Mesenchymal stem cell (in vitro differentiated cells and primary cell): Measurements from ENCODE around the gene PSEN1.

Experiments
- DNase-seq: peaks from one replicate; pipeline ENCODE4 v3.0.0-alpha.2; 2013
- H2AFZ ChIP-seq: one replicate; pipeline ENCODE4 v1.6.1; 2013; ENCODE audit warnings: low read depth, mild to moderate bottlenecking, control low read depth, inconsistent platforms, low read length, moderate library complexity
- H2AK5ac ChIP-seq: 2 replicates; pipeline ENCODE4 v1.6.1; 2013; ENCODE audit warnings: low read length, moderate library complexity, mild to moderate bottlenecking, inconsistent platforms; ENCODE audit not compliant: severe bottlenecking
- H2BK120ac ChIP-seq: one replicate; pipeline ENCODE4 v1.6.1; 2013; ENCODE audit warnings: low read depth, mild to moderate bottlenecking, inconsistent platforms, low read length, moderate library complexity
- H2BK12ac ChIP-seq, 2 experiments: one replicate each; pipeline ENCODE4 v1.6.1; 2013; ENCODE audit warnings: inconsistent platforms in 2 of 2, low read length in 2 of 2, mild to moderate bottlenecking in 2 of 2, moderate library complexity in 2 of 2, control low read depth in 1 of 2
- H2BK15ac ChIP-seq: one replicate; pipeline ENCODE4 v1.6.1; 2013; ENCODE audit warnings: mild to moderate bottlenecking, low read depth, inconsistent platforms; ENCODE audit not compliant: poor library complexity, severe bottlenecking
- H2BK5ac ChIP-seq: 2 replicates; pipeline ENCODE4 v1.6.1; 2013; ENCODE audit warnings: low read depth, mild to moderate bottlenecking, low read length, control low read depth, inconsistent platforms; ENCODE audit not compliant: poor library complexity, severe bottlenecking
- H3K14ac ChIP-seq, 2 experiments: one replicate each; pipeline ENCODE4 v1.6.1; 2013; ENCODE audit warnings: inconsistent platforms in 2 of 2, low read length in 2 of 2, control low read depth in 1 of 2, mild to moderate bottlenecking in 1 of 2, moderate library complexity in 1 of 2
- H3K18ac ChIP-seq, 2 experiments: one replicate each; pipeline ENCODE4 v1.6.1; 2013; ENCODE audit warnings: inconsistent platforms in 2 of 2, low read length in 2 of 2, control low read depth in 1 of 2, low read depth in 1 of 2, mild to moderate bottlenecking in 1 of 2
- H3K23ac ChIP-seq, 2 experiments: one replicate each; pipeline ENCODE4 v1.6.1; 2013; ENCODE audit warnings: inconsistent platforms in 2 of 2, low read length in 2 of 2, mild to moderate bottlenecking in 2 of 2, moderate library complexity in 2 of 2, control low read depth in 1 of 2
- H3K27ac ChIP-seq: 2 replicates; pipeline ENCODE4 v1.5.1; 2013; ENCODE audit warnings: mild to moderate bottlenecking, moderate library complexity, low read length, control low read depth, inconsistent platforms; ENCODE audit not compliant: poor library complexity, severe bottlenecking
- H3K27me3 ChIP-seq, 2 experiments: 2 replicates each; pipeline versions ENCODE4 v1.6.1 to v1.7.0; 2013; ENCODE audit warnings: low read length in 2 of 2, mild to moderate bottlenecking in 2 of 2, moderate library complexity in 2 of 2, control low read depth in 1 of 2, inconsistent platforms in 1 of 2; ENCODE audit not compliant: control insufficient read depth in 1 of 2, insufficient read depth in 1 of 2
- H3K36me3 ChIP-seq, 2 experiments: 2 replicates each; pipeline versions ENCODE4 v1.6.1 to v1.7.0; 2013; ENCODE audit warnings: low read length in 2 of 2, control low read depth in 1 of 2, inconsistent platforms in 1 of 2, low read depth in 1 of 2, mild to moderate bottlenecking in 1 of 2; ENCODE audit not compliant: insufficient read depth in 2 of 2, control insufficient read depth in 1 of 2
- H3K4ac ChIP-seq, 2 experiments: one replicate each; pipeline ENCODE4 v1.6.1; 2013; ENCODE audit warnings: inconsistent platforms in 2 of 2, low read length in 2 of 2, mild to moderate bottlenecking in 2 of 2, moderate library complexity in 2 of 2, control low read depth in 1 of 2, low read depth in 1 of 2
- H3K4me1 ChIP-seq: 2 replicates; pipeline ENCODE4 v1.6.1; 2013; ENCODE audit warnings: low read depth, low read length, control low read depth; ENCODE audit not compliant: control insufficient read depth, insufficient read depth
- H3K4me2 ChIP-seq: 2 replicates; pipeline ENCODE4 v1.6.1; 2013; ENCODE audit warnings: low read length, mild to moderate bottlenecking, inconsistent platforms; ENCODE audit not compliant: poor library complexity, severe bottlenecking
- H3K4me3 ChIP-seq, 2 experiments: 2 replicates each; pipeline versions ENCODE4 v1.5.1 to v1.7.0; 2013; ENCODE audit warnings: low read length in 2 of 2, mild to moderate bottlenecking in 2 of 2, control low read depth in 1 of 2, low read depth in 1 of 2; ENCODE audit not compliant: insufficient read depth in 1 of 2
- H3K79me1 ChIP-seq: replicated peaks from 2 replicates; pipeline ENCODE4 v1.6.1; 2013; ENCODE audit warnings: mild to moderate bottlenecking, control low read depth, low read length, inconsistent platforms; ENCODE audit not compliant: poor library complexity, severe bottlenecking
- H3K9ac ChIP-seq: 2 replicates; pipeline ENCODE4 v1.7.0; 2013; ENCODE audit warnings: mild to moderate bottlenecking, low read length, moderate library complexity
- H3K9me3 ChIP-seq: 2 replicates; pipeline ENCODE4 v1.7.0; 2013; ENCODE audit warnings: mild to moderate bottlenecking, low read length; ENCODE audit not compliant: control insufficient read depth
- H4K8ac ChIP-seq: one replicate; pipeline ENCODE4 v1.6.1; 2013; ENCODE audit warnings: inconsistent platforms, mild to moderate bottlenecking, low read length, moderate library complexity
- H4K91ac ChIP-seq: one replicate; pipeline ENCODE4 v1.6.1; 2013; ENCODE audit warnings: mild to moderate bottlenecking, low read length, inconsistent platforms
- WGBS: methylation state at CpG from one replicate; pipeline ENCODE4 v1.1.7; 2013; ENCODE audit warnings: mixed read lengths; 5-methylcytosine and 5-hydroxymethylcytosine counted together

The PSEN1 gene

DNA sequence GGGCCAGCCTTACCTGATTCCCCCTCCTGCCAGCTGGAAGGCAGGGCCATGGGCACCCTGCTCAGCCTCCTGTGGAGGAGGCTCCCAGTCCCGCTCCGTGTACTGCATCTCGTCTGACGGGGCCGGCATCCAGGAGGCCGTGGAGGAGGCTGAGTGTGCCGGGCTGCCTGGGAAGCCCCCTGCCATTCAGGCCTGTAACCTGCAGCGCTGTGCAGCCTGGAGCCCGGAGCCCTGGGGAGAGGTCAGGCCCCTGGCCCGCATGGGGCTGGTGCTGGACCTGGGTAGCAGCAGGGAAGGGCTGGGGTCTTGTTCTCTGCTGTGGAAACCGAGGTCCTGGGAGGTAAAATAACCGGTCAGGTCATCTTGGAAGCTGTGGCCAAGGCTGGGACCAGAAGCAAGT lies 117.4 kb downstream of the PSEN1 start:
- H3K4me1 ChIP-seq = peaks cover 24% of the 10 kb centered on the region
- H2BK120ac ChIP-seq = no peak overlapping the region
- no peak overlapping the region for H2BK15ac ChIP-seq
- H3K36me3 ChIP-seq = peaks cover 3 to 64% of the 10 kb centered on the region in 2 experiments
- H3K18ac ChIP-seq = no peak overlapping the region
- H2AFZ ChIP-seq = no peak overlapping the region
- no peaks in the 10 kb centered on the region for H3K9me3 ChIP-seq
- no peak overlapping the region for H3K4ac ChIP-seq
- H3K4me2 ChIP-seq = no peak overlapping the region
- no peak overlapping the region for H3K27ac ChIP-seq
- no peak overlapping the region for H3K23ac ChIP-seq
- H2AK5ac ChIP-seq = peak overlapping the region; percentile 13
- no peaks in the 10 kb centered on the region for H3K27me3 ChIP-seq
- no peak overlapping the region for H4K8ac ChIP-seq
- H2BK5ac ChIP-seq = no peak overlapping the region
- WGBS = 91% methylated on average over 12 of the region's 12 CpGs
- H4K91ac ChIP-seq = no peak overlapping the region
- no peak overlapping the region for H2BK12ac ChIP-seq
- no peak for DNase-seq
- H3K4me3 ChIP-seq = no peak overlapping the region
- H3K14ac ChIP-seq = no peak overlapping the region
- no peak overlapping the region for H3K9ac ChIP-seq
- peaks cover 2% of the 10 kb centered on the region for H3K79me1 ChIP-seq

DNA sequence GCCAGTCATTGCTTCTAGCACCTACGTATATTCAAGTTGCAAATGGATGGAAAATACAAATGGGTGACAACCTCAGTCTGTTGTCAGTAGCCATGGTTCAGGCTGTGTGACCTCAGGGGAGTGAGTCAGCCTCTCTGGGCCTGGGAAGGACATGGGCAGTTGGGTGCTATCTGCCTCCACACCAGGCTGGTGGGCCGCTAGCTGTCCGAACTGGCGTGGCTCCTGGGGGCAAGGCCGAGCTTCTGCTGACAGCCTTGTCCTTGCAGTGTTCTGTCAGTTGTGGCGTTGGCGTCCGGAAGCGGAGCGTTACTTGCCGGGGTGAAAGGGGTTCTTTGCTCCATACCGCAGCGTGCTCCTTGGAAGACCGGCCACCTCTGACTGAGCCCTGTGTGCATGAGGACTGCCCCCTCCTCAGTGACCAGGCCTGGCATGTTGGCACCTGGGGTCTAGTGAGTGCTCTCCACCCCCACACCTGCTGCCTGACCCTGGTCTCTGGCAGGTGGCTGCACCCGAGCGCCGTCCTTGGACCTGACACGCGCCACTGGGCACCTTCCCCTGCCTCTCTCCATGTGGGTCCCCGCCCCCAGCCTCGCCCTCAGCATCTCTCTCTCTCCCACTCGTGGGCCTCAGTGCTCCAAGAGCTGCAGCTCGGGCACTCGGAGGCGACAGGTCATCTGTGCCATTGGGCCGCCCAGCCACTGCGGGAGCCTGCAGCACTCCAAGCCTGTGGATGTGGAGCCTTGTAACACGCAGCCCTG lies 118.1 kb downstream of the PSEN1 start:
- no peak overlapping the region for H3K4ac ChIP-seq
- WGBS = 92% methylated on average over 28 of the region's 28 CpGs
- peaks cover 3% of the 10 kb centered on the region for H3K79me1 ChIP-seq
- no peak overlapping the region for H3K14ac ChIP-seq
- H3K18ac ChIP-seq = no peak overlapping the region
- H2AFZ ChIP-seq = no peak overlapping the region
- no peak overlapping the region for H4K8ac ChIP-seq
- H3K27ac ChIP-seq = no peak overlapping the region
- H2BK15ac ChIP-seq = no peak overlapping the region
- H4K91ac ChIP-seq = no peak overlapping the region
- peaks cover 22% of the 10 kb centered on the region for H3K4me1 ChIP-seq
- no peak overlapping the region for H3K23ac ChIP-seq
- DNase-seq = no peak
- H3K36me3 ChIP-seq = peaks cover 3 to 71% of the 10 kb centered on the region in 2 experiments
- H3K9ac ChIP-seq = no peak overlapping the region
- H2AK5ac ChIP-seq = no peak overlapping the region
- no peaks in the 10 kb centered on the region for H3K27me3 ChIP-seq
- no peak overlapping the region for H2BK5ac ChIP-seq
- no peak overlapping the region for H2BK12ac ChIP-seq
- no peaks in the 10 kb centered on the region for H3K9me3 ChIP-seq
- no peak overlapping the region for H2BK120ac ChIP-seq
- no peak overlapping the region for H3K4me2 ChIP-seq
- H3K4me3 ChIP-seq = no peak overlapping the region

GRCh38 chr14:73255005-73255400 lies 118.7 kb downstream of the PSEN1 start:
- 86% methylated on average over 5 of the region's 6 CpGs for whole genome bisulfite sequencing
- Histone ChIP-seq H3K9me3 (no peaks in the 10 kb centered on the region), H4K8ac (no peak overlapping the region), H2BK120ac (no peak overlapping the region), H2BK12ac (no peak overlapping the region), H2BK15ac (no peak overlapping the region), H2AK5ac (no peak overlapping the region), H2BK5ac (no peak overlapping the region), H3K36me3 (peaks cover 3 to 73% of the 10 kb centered on the region in 2 experiments), H4K91ac (no peak overlapping the region), H3K79me1 (peaks cover 3% of the 10 kb centered on the region), H2AFZ (no peak overlapping the region), H3K23ac (no peak overlapping the region), H3K9ac (no peak overlapping the region), H3K14ac (no peak overlapping the region), H3K4me1 (peaks cover 19% of the 10 kb centered on the region), H3K27ac (no peak overlapping the region), H3K4me3 (no peak overlapping the region), H3K4ac (no peak overlapping the region), H3K18ac (no peak overlapping the region), H3K4me2 (no peak overlapping the region), H3K27me3 (no peaks in the 10 kb centered on the region)
- DNase-seq = no peak

DNA sequence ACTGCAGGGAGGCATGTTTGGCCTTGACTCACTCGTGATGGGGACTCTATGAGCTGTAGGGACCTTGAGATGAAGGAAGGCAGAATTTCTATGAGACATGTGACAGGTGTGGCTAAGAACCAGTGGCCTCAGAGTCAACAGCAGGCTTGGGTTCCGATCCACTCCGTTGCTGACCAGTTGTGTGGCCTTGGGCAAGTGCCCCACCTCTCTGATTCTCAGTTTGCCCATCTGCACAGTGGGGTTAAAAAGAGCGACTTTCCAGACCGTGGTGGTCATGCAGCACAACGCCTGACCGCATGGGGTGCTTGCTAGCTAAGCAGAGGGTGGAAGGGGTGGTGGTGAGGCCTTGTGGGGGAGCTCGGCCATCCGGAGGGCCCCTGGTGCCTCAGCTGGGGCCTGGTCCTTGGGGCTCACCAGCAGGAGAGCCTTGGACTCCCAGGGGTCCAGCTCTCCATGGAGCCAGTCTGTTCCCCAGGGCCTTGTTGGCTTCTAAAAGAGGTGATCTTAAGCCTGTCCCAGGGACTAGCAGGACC lies 119.5 kb downstream of the PSEN1 start:
- Histone ChIP-seq H3K27me3 (no peaks in the 10 kb centered on the region), H2BK5ac (no peak overlapping the region), H2AFZ (no peak overlapping the region), H2AK5ac (no peak overlapping the region), H3K9ac (no peak overlapping the region), H2BK12ac (no peak overlapping the region), H3K4ac (no peak overlapping the region), H3K79me1 (peaks cover 3% of the 10 kb centered on the region), H3K27ac (no peak overlapping the region), H3K4me3 (no peak overlapping the region), H3K4me1 (peaks cover 19% of the 10 kb centered on the region), H4K8ac (no peak overlapping the region), H3K36me3 (peaks cover 3 to 73% of the 10 kb centered on the region in 2 experiments), H4K91ac (no peak overlapping the region), H3K23ac (no peak overlapping the region), H3K4me2 (no peak overlapping the region), H3K9me3 (no peaks in the 10 kb centered on the region), H2BK120ac (no peak overlapping the region), H2BK15ac (no peak overlapping the region), H3K14ac (no peak overlapping the region), H3K18ac (no peak overlapping the region)
- DNase-seq = no peak
- 89% methylated on average over 9 of the region's 9 CpGs for WGBS
